ENCODE data around the gene TSNAXIP1. TPM values are rescaled to one million over a fixed set of nuclear protein-coding genes. Genes with fewer than 3 reads are reported as not detected.

Gene TSNAXIP1
- total and polyA plus RNA-seq, 9 donors: 2.4 to 13.1 (median 3.2) TPM

DNA sequence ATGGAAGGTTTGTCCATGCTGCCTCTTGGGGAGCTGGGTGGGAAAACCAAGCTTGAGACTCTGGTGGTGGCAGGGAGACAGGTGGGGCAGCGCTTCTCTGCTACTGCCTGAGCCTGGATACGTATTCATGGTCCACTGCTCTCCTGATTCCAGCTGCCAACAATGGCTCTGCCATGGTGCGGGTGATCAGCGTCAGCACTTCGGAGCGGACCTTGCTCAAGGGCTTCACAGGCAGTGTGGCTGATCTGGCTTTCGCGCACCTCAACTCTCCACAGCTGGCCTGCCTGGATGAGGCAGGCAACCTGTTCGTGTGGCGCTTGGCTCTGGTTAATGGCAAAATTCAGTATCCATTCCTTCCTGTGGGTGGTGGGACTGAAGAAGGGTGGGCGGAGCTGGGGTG is 70.4 kb downstream of the TSNAXIP1 start:
- DNase-seq: no peak
- H3K9me3 ChIP-seq: no peaks in the 10 kb centered on the region
- H3K27me3 ChIP-seq: no peaks in the 10 kb centered on the region
- intact Hi-C loops (cut with DNase I): no loop called here
- TF ChIP-seq EP300 (IDR thresholded peaks at IDR 0.05) (no peak), POLR2A (IDR thresholded peaks at IDR 0.05) (no peak)
- TF ChIP-seq, protein P1, sequence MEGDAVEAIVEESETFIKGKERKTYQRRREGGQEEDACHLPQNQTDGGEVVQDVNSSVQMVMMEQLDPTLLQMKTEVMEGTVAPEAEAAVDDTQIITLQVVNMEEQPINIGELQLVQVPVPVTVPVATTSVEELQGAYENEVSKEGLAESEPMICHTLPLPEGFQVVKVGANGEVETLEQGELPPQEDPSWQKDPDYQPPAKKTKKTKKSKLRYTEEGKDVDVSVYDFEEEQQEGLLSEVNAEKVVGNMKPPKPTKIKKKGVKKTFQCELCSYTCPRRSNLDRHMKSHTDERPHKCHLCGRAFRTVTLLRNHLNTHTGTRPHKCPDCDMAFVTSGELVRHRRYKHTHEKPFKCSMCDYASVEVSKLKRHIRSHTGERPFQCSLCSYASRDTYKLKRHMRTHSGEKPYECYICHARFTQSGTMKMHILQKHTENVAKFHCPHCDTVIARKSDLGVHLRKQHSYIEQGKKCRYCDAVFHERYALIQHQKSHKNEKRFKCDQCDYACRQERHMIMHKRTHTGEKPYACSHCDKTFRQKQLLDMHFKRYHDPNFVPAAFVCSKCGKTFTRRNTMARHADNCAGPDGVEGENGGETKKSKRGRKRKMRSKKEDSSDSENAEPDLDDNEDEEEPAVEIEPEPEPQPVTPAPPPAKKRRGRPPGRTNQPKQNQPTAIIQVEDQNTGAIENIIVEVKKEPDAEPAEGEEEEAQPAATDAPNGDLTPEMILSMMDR (IDR thresholded peaks at IDR 0.05): no peak
- H3K4me1 ChIP-seq (ENCODE audit: insufficient read depth): peaks cover 6% of the 10 kb centered on the region
- WGBS, 3 donors: 88 to 93% (median 92%) methylated on average over 11 of the region's 11 CpGs
- H3K36me3 ChIP-seq: no peaks in the 10 kb centered on the region
- no peak overlapping the region for H3K4me3 ChIP-seq
- no peak overlapping the region for H3K27ac ChIP-seq

Small RNA genes within 50 kb of the gene (small RNA-seq; reads per million reads assigned to genes)
- gene AC040162.2: not detected

Other genes with a start within 250 kb of the TSNAXIP1 start
- 10 to 100 TPM; 21.0 to 47.6 (median 42.2) TPM for gene CTCF, start 244.4 kb upstream of the TSNAXIP1 start, total RNA-seq
- 10 to 100 TPM; 26.8 to 48.4 TPM for gene CTCF, start 244.4 kb upstream of the TSNAXIP1 start, polyA plus RNA-seq
- 1 to 10 TPM in 2 of 7 donors, under 1 TPM in 4, not detected in 1; 0.23 to 1.5 (median 0.61) TPM for gene CARMIL2, start 161.7 kb upstream of the TSNAXIP1 start, total RNA-seq
- gene CARMIL2, start 161.7 kb upstream of the TSNAXIP1 start, polyA plus RNA-seq: under 1 TPM; 0.10 to 0.51 TPM
- 10 to 100 TPM; 22.5 to 40.8 (median 29.4) TPM for gene ACD, start 146.6 kb upstream of the TSNAXIP1 start, total RNA-seq
- 10 to 100 TPM in 1 of 2 donors, 1 to 10 TPM in 1; 5.3 to 35.8 TPM for gene ACD, start 146.6 kb upstream of the TSNAXIP1 start, polyA plus RNA-seq
- 10 to 100 TPM in 1 of 7 donors, 1 to 10 TPM in 6; 2.7 to 12.9 (median 5.1) TPM for gene PARD6A, start 145.9 kb upstream of the TSNAXIP1 start, total RNA-seq
- gene PARD6A, start 145.9 kb upstream of the TSNAXIP1 start, polyA plus RNA-seq: 1 to 10 TPM in 1 of 2 donors, under 1 TPM in 1; 0.53 to 3.0 TPM
- 10 to 100 TPM; 17.3 to 45.6 (median 21.7) TPM for gene ENKD1, start 140.1 kb upstream of the TSNAXIP1 start, total RNA-seq
- gene ENKD1, start 140.1 kb upstream of the TSNAXIP1 start, polyA plus RNA-seq: 10 to 100 TPM in 1 of 2 donors, 1 to 10 TPM in 1; 8.0 to 29.8 TPM
- gene C16orf86, start 140.1 kb upstream of the TSNAXIP1 start, total RNA-seq: 1 to 10 TPM; 2.2 to 8.2 (median 4.6) TPM
- 1 to 10 TPM in 1 of 2 donors, under 1 TPM in 1; 0.13 to 6.8 TPM for gene C16orf86, start 140.1 kb upstream of the TSNAXIP1 start, polyA plus RNA-seq
- 10 to 100 TPM in 6 of 7 donors, 1 to 10 TPM in 1; 8.6 to 15.9 (median 13.4) TPM for gene GFOD2, start 87.6 kb upstream of the TSNAXIP1 start, total RNA-seq
- 10 to 100 TPM in 1 of 2 donors, 1 to 10 TPM in 1; 8.3 to 10.9 TPM for gene GFOD2, start 87.6 kb upstream of the TSNAXIP1 start, polyA plus RNA-seq
- 10 to 100 TPM in 6 of 7 donors, 1 to 10 TPM in 1; 8.3 to 19.6 (median 17.1) TPM for gene RANBP10, start 329 bp upstream of the TSNAXIP1 start, total RNA-seq
- gene RANBP10, start 329 bp upstream of the TSNAXIP1 start, polyA plus RNA-seq: 10 to 100 TPM; 13.0 to 15.5 TPM
- gene THAP11, start 35.4 kb downstream of the TSNAXIP1 start, total RNA-seq: 10 to 100 TPM; 31.0 to 59.7 (median 46.6) TPM
- gene THAP11, start 35.4 kb downstream of the TSNAXIP1 start, polyA plus RNA-seq: 10 to 100 TPM; 17.3 to 30.6 TPM
- gene NUTF2, start 40.0 kb downstream of the TSNAXIP1 start, total RNA-seq: 10 to 100 TPM; 35.9 to 98.1 (median 67.8) TPM
- 100 to 1,000 TPM in 1 of 2 donors, 10 to 100 TPM in 1; 67.6 to 105 TPM for gene NUTF2, start 40.0 kb downstream of the TSNAXIP1 start, polyA plus RNA-seq
- gene CENPT, start 40.8 kb downstream of the TSNAXIP1 start, total RNA-seq: 10 to 100 TPM; 35.8 to 44.9 (median 42.0) TPM
- 10 to 100 TPM; 18.4 to 57.4 TPM for gene CENPT, start 40.8 kb downstream of the TSNAXIP1 start, polyA plus RNA-seq
- gene EDC4, start 66.2 kb downstream of the TSNAXIP1 start, total RNA-seq: 10 to 100 TPM; 34.7 to 65.3 (median 54.0) TPM
- 10 to 100 TPM; 29.8 to 37.9 TPM for gene EDC4, start 66.2 kb downstream of the TSNAXIP1 start, polyA plus RNA-seq
- 1 to 10 TPM in 6 of 7 donors, under 1 TPM in 1; 0.95 to 3.9 (median 2.5) TPM for gene NRN1L, start 78.0 kb downstream of the TSNAXIP1 start, total RNA-seq
- gene NRN1L, start 78.0 kb downstream of the TSNAXIP1 start, polyA plus RNA-seq: 1 to 10 TPM in 1 of 2 donors, not detected in 1; 4.7 TPM
- 10 to 100 TPM; 13.6 to 38.9 (median 31.6) TPM for gene PSKH1, start 86.4 kb downstream of the TSNAXIP1 start, total RNA-seq
- gene PSKH1, start 86.4 kb downstream of the TSNAXIP1 start, polyA plus RNA-seq: 10 to 100 TPM in 1 of 2 donors, 1 to 10 TPM in 1; 9.6 to 26.6 TPM
- gene CTRL, start 125.0 kb downstream of the TSNAXIP1 start, total RNA-seq: 1 to 10 TPM; 1.5 to 4.4 (median 2.5) TPM
- gene CTRL, start 125.0 kb downstream of the TSNAXIP1 start, polyA plus RNA-seq: 1 to 10 TPM in 1 of 2 donors, under 1 TPM in 1; 0.35 to 2.5 TPM
- gene PSMB10, start 130.0 kb downstream of the TSNAXIP1 start, total RNA-seq: 10 to 100 TPM; 26.2 to 64.4 (median 50.8) TPM
- gene PSMB10, start 130.0 kb downstream of the TSNAXIP1 start, polyA plus RNA-seq: 10 to 100 TPM in 1 of 2 donors, 1 to 10 TPM in 1; 5.8 to 63.1 TPM
- gene LCAT, start 137.2 kb downstream of the TSNAXIP1 start, total RNA-seq: 10 to 100 TPM; 10.5 to 31.2 (median 22.0) TPM
- gene LCAT, start 137.2 kb downstream of the TSNAXIP1 start, polyA plus RNA-seq: 10 to 100 TPM in 1 of 2 donors, 1 to 10 TPM in 1; 7.5 to 15.0 TPM
- gene SLC12A4, start 161.7 kb downstream of the TSNAXIP1 start, total RNA-seq: 10 to 100 TPM; 27.7 to 85.6 (median 56.5) TPM
- gene SLC12A4, start 161.7 kb downstream of the TSNAXIP1 start, polyA plus RNA-seq: 10 to 100 TPM; 29.7 to 48.7 TPM
- gene DPEP3, start 173.6 kb downstream of the TSNAXIP1 start, total RNA-seq: under 1 TPM in 1 of 7 donors, not detected in 6; 0.23 TPM
- under 1 TPM in 1 of 2 donors, not detected in 1; 0.05 TPM for gene DPEP3, start 173.6 kb downstream of the TSNAXIP1 start, polyA plus RNA-seq
- 1 to 10 TPM in 2 of 7 donors, under 1 TPM in 3, not detected in 2; 0.33 to 1.9 (median 0.99) TPM for gene DPEP2, start 192.6 kb downstream of the TSNAXIP1 start, total RNA-seq
- gene DPEP2, start 192.6 kb downstream of the TSNAXIP1 start, polyA plus RNA-seq: 1 to 10 TPM in 1 of 2 donors, under 1 TPM in 1; 0.76 to 3.1 TPM
- not detected for gene DPEP2NB, start 209.0 kb downstream of the TSNAXIP1 start, total RNA-seq
- gene DPEP2NB, start 209.0 kb downstream of the TSNAXIP1 start, polyA plus RNA-seq: not detected
- gene DDX28, start 216.3 kb downstream of the TSNAXIP1 start, total RNA-seq: 10 to 100 TPM in 3 of 7 donors, 1 to 10 TPM in 4; 6.8 to 14.0 (median 9.7) TPM
- gene DDX28, start 216.3 kb downstream of the TSNAXIP1 start, polyA plus RNA-seq: 1 to 10 TPM; 9.2 to 9.3 TPM
- 10 to 100 TPM in 2 of 7 donors, 1 to 10 TPM in 5; 4.8 to 15.7 (median 8.5) TPM for gene DUS2, start 216.4 kb downstream of the TSNAXIP1 start, total RNA-seq
- 1 to 10 TPM; 5.4 to 9.5 TPM for gene DUS2, start 216.4 kb downstream of the TSNAXIP1 start, polyA plus RNA-seq